ENCODE results near the gene DCUN1D3. TPM values are rescaled to one million over a fixed set of nuclear protein-coding genes. Genes with fewer than 3 reads are reported as not detected.

DCUN1D3 gene
- total and polyA plus RNA-seq, 12 donors, result 7.2 to 47.2 (median 24.5) TPM

- no peak for DNase-seq
- TF ChIP-seq POLR2A (IDR thresholded peaks at IDR 0.05), result no peak
- no peak overlapping the region for H3K4me3 ChIP-seq
- H3K4me1 ChIP-seq (replicated peaks in 1 of 2), result peaks cover 0 to 23% of the 10 kb centered on the region in 2 donors
- WGBS, 4 donors, result 77 to 89% (median 85%) methylated on average over 3 of the region's 3 CpGs
- H3K27ac ChIP-seq, result no peak overlapping the region
- intact Hi-C loops (cut with DNase I), result loop anchor here in 1 of 2 donors (10.0 kb wide), 1 partner anchor 86 kb away; no protein-coding TSS in a partner anchor
- H3K27me3 ChIP-seq, result no peaks in the 10 kb centered on the region
- peaks cover 0 to 34% of the 10 kb centered on the region in 2 donors for H3K36me3 ChIP-seq (replicated peaks in 1 of 2)
- H3K9me3 ChIP-seq (replicated peaks in 1 of 3), result no peaks in the 10 kb centered on the region
Measured at GRCh38 chr16:20859229-20859628, 40.9 kb downstream of the DCUN1D3 start.

- H3K4me3 ChIP-seq, result no peak overlapping the region
- no peaks in the 10 kb centered on the region for H3K9me3 ChIP-seq (replicated peaks in 1 of 3)
- no peak overlapping the region for H3K27ac ChIP-seq
- H3K27me3 ChIP-seq, result no peaks in the 10 kb centered on the region
- no peak for DNase-seq
- intact Hi-C loops (cut with DNase I), result loop anchor here in 1 of 2 donors (10.0 kb wide), 1 partner anchor 88 kb away; no protein-coding TSS in a partner anchor
- TF ChIP-seq CTCF (IDR thresholded peaks at IDR 0.05) (no peak), POLR2A (IDR thresholded peaks at IDR 0.05) (no peak)
- peaks cover 0 to 40% of the 10 kb centered on the region in 2 donors for H3K4me1 ChIP-seq (replicated peaks in 1 of 2)
- WGBS, 4 donors, result 82 to 88% (median 87%) methylated on average over 2 of the region's 2 CpGs
- H3K36me3 ChIP-seq (replicated peaks in 1 of 2), result peaks cover 0 to 33% of the 10 kb centered on the region in 2 donors
Measured at GRCh38 chr16:20857281-20857680, 42.9 kb downstream of the DCUN1D3 start.

- Histone ChIP-seq H3K4me3 (no peak overlapping the region), H3K36me3 (replicated peaks in 1 of 2) (peaks cover 0 to 10% of the 10 kb centered on the region in 2 donors), H3K27ac (no peak overlapping the region)
Measured at GRCh38 chr16:20854963-20855362, 45.2 kb downstream of the DCUN1D3 start.

GRCh38 chr16:20853981-20854620 is 46.1 kb downstream of the DCUN1D3 start:
- DNase-seq, result no peak
- Histone ChIP-seq H3K36me3 (replicated peaks in 1 of 2) (peaks cover 0 to under 1% of the 10 kb centered on the region in 2 donors), H3K27me3 (no peaks in the 10 kb centered on the region), H3K4me3 (no peak overlapping the region), H3K27ac (peak overlapping the region in 1 of 5 donors; percentile 37), H3K9me3 (replicated peaks in 1 of 3) (no peaks in the 10 kb centered on the region), H3K4me1 (replicated peaks in 1 of 2) (peaks cover 16 to 50% of the 10 kb centered on the region in 2 donors)
- intact Hi-C loops (cut with DNase I), result loop anchor here (5.0 to 10.0 kb wide), 2 partner anchors 43 to 91 kb away; no protein-coding TSS in a partner anchor
- WGBS, 4 donors, result 75 to 89% (median 79%) methylated on average over 3 of the region's 3 CpGs
- TF ChIP-seq POLR2A (IDR thresholded peaks at IDR 0.05) (no peak), CTCF (IDR thresholded peaks at IDR 0.05) (no peak)

More at GRCh38 chr16:20854963-20855362, 45.2 kb downstream of the DCUN1D3 start:
- H3K4me1 ChIP-seq (replicated peaks in 1 of 2), result peaks cover 15 to 58% of the 10 kb centered on the region in 2 donors
- H3K9me3 ChIP-seq (replicated peaks in 1 of 3), result no peaks in the 10 kb centered on the region
- 93 to 98% (median 98%) methylated on average over 2 of the region's 2 CpGs for WGBS, 4 donors
- intact Hi-C loops (cut with DNase I), result loop anchor here (5.0 to 10.0 kb wide), 2 partner anchors 42 to 90 kb away; no protein-coding TSS in a partner anchor
- TF ChIP-seq POLR2A (IDR thresholded peaks at IDR 0.05) (no peak), CTCF (IDR thresholded peaks at IDR 0.05) (no peak)
- no peak for DNase-seq
- no peaks in the 10 kb centered on the region for H3K27me3 ChIP-seq
